Endothelial cell of umbilical vein (primary cell): Measurements from ENCODE around the gene DYRK4. TPM values are rescaled to one million over a fixed set of nuclear protein-coding genes. Genes with fewer than 3 reads are reported as not detected.

ENCODE experiments used
- BruUV-seq: library from RNA; stranded (reverse); fragments of 400-500 nt; replicated peaks from 2 replicates; lab custom pipeline; 2021; lab: Mats Ljungman, UMichigan
- CTCF ChIA-PET: fragments of 300-600, 350-600 bp; sonication (Branson Sonifier 250); formaldehyde crosslinking; loops from one replicate; lab custom pipeline; 2021; ENCODE audit warnings: antibody characterized with exemption, inconsistent platforms; lab: Charles Lee
- POLR2A ChIA-PET: fragments of 300-600, 350-600 bp; sonication (Branson Sonifier 250); formaldehyde crosslinking; loops from one replicate; lab custom pipeline; 2021; ENCODE audit warnings: antibody characterized with exemption, inconsistent platforms; lab: Charles Lee
- DNase-seq: peaks from one replicate; pipeline ENCODE4 v3.0.0-alpha.2; 2011; ENCODE audit warnings: low read depth, low spot score
- FAIRE-seq: peaks from 2 replicates; lab custom pipeline; 2011; peaks lifted over from hg19 to GRCh38; lab: Jason Lieb, UNC
- H2AFZ ChIP-seq: 2 replicates; pipeline ENCODE4 v1.6.0; 2012; ENCODE audit warnings: low read depth, low read length, control low read depth, inconsistent platforms
- H3K27ac ChIP-seq: 2 replicates; pipeline ENCODE4 v1.5.1; 2011; ENCODE audit warnings: low read depth, mild to moderate bottlenecking, control low read depth, low read length, moderate library complexity; ENCODE audit not compliant: insufficient read depth
- H3K27me3 ChIP-seq, 2 experiments: 2 replicates each; pipeline versions ENCODE4 v1.6.0 to v1.6.1; 2011; ENCODE audit warnings: low read length in 2 of 2, mixed read lengths in 1 of 2; ENCODE audit not compliant: control insufficient read depth in 2 of 2, insufficient read depth in 2 of 2
- H3K36me3 ChIP-seq, 2 experiments: 2 replicates in 1 of 2; 3 replicates in 1 of 2; pipeline ENCODE4 v1.5.1; 2011; ENCODE audit warnings: low read length in 2 of 2, mild to moderate bottlenecking in 1 of 2, moderate library complexity in 1 of 2; ENCODE audit not compliant: control insufficient read depth in 2 of 2, insufficient read depth in 2 of 2; ENCODE audit errors: extremely low read depth in 1 of 2
- H3K4me1 ChIP-seq: 3 replicates; pipeline ENCODE4 v1.5.1; 2011; ENCODE audit warnings: mild to moderate bottlenecking, low read length; ENCODE audit not compliant: control insufficient read depth, insufficient read depth; ENCODE audit errors: extremely low read depth
- H3K4me2 ChIP-seq: 2 replicates; pipeline ENCODE4 v1.6.1; 2011; ENCODE audit warnings: low read length, control low read depth, mixed read lengths; ENCODE audit not compliant: insufficient read depth
- H3K4me3 ChIP-seq, 3 experiments: fragments of 200-600 bp in 1 of 3; sonication (generic), shearing (Covaris generic) in 1 of 3; replicated peaks in 1 of 3; 2 replicates each; pipeline ENCODE4 v1.5.1; 2011 to 2016; ENCODE audit warnings: control low read depth in 3 of 3, low read length in 3 of 3, mild to moderate bottlenecking in 2 of 3, inconsistent platforms in 1 of 3, low read depth in 1 of 3, moderate library complexity in 1 of 3; ENCODE audit not compliant: insufficient read depth in 1 of 3
- H3K79me2 ChIP-seq: 2 replicates; pipeline ENCODE4 v1.6.0; 2012; ENCODE audit warnings: low read length, inconsistent platforms; ENCODE audit not compliant: control insufficient read depth, insufficient read depth
- H3K9ac ChIP-seq: replicated peaks from 2 replicates; pipeline ENCODE3; 2011; ENCODE audit warnings: low read length, control low read depth; ENCODE audit not compliant: insufficient read depth; ENCODE audit errors: extremely low read depth
- H3K9me1 ChIP-seq: replicated peaks from 3 replicates; pipeline ENCODE4 v1.6.0; 2011; ENCODE audit warnings: mild to moderate bottlenecking, low read length; ENCODE audit not compliant: control insufficient read depth, insufficient read depth; ENCODE audit errors: extremely low read depth
- H3K9me3 ChIP-seq: replicated peaks from 2 replicates; pipeline ENCODE4 v1.5.1; 2012; ENCODE audit warnings: low read length, inconsistent platforms; ENCODE audit not compliant: control insufficient read depth, insufficient read depth
- H4K20me1 ChIP-seq: replicated peaks from 2 replicates; pipeline ENCODE3; 2011; ENCODE audit warnings: mild to moderate bottlenecking, low read length; ENCODE audit not compliant: control insufficient read depth, insufficient read depth; ENCODE audit errors: extremely low read depth
- CTCF ChIP-seq, 2 donors: IDR thresholded peaks; 1 replicate in 1 of 2; 2 replicates in 1 of 2; pipeline ENCODE4 v1.5.1; 2011; ENCODE audit warnings: low read length in 2 of 2, mild to moderate bottlenecking in 2 of 2, moderate library complexity in 2 of 2, control low read depth in 1 of 2, inconsistent platforms in 1 of 2, low read depth in 1 of 2; ENCODE audit not compliant: insufficient read depth in 1 of 2; ENCODE audit errors: extremely low read depth in 1 of 2
- EZH2 ChIP-seq: IDR thresholded peaks from 2 replicates; pipeline ENCODE4 v1.6.1; 2012; ENCODE audit warnings: borderline replicate concordance, low read depth, mild to moderate bottlenecking, moderate library complexity, low read length, inconsistent platforms; ENCODE audit not compliant: severe bottlenecking
- FOS ChIP-seq: IDR thresholded peaks from 2 replicates; pipeline ENCODE4 v1.6.1; 2011; ENCODE audit warnings: mild to moderate bottlenecking, low read length, moderate library complexity, borderline replicate concordance; ENCODE audit not compliant: insufficient read depth
- GATA2 ChIP-seq: IDR thresholded peaks from 2 replicates; pipeline ENCODE4 v1.7.0; 2011; ENCODE audit warnings: low read depth, mild to moderate bottlenecking, moderate library complexity, mixed read lengths, low read length; ENCODE audit not compliant: insufficient read length, insufficient read depth
- JUN ChIP-seq: IDR thresholded peaks from 2 replicates; pipeline ENCODE4 v1.6.1; 2011; ENCODE audit warnings: borderline replicate concordance, low read depth; ENCODE audit not compliant: insufficient read length, insufficient read depth
- MAX ChIP-seq: IDR thresholded peaks from 2 replicates; pipeline ENCODE4 v1.6.1; 2011; ENCODE audit not compliant: insufficient read depth, insufficient read length
- MYC ChIP-seq: IDR thresholded peaks from one replicate; pipeline ENCODE4 v1.6.1; 2011; ENCODE audit warnings: mild to moderate bottlenecking, low read depth, low read length
- POLR2A ChIP-seq: IDR thresholded peaks from 2 replicates; pipeline ENCODE4 v1.6.1; 2012; ENCODE audit warnings: low read depth, mild to moderate bottlenecking, control low read depth, low read length
- POLR2AphosphoS5 ChIP-seq: IDR thresholded peaks from 2 replicates; pipeline ENCODE4 v1.6.1; 2012; ENCODE audit warnings: low read depth, mild to moderate bottlenecking, control low read depth, low read length, moderate library complexity; ENCODE audit not compliant: insufficient read depth
- dilution Hi-C: fragments of 300-500 bp; cut with MboI; formaldehyde crosslinking; loops from one replicate; pipeline ENCODE4 v1.15.0; 2019; ENCODE audit warnings: low sequenced_read_pairs; ENCODE audit not compliant: extremely low pct_ligation_motif_present
- intact Hi-C: fragments of 100-400 bp; cut with micrococcal nuclease; formaldehyde crosslinking; loops from one replicate; pipeline ENCODE4 v1.10.0; 2022
- polyA plus RNA-seq, 4 experiments: library from polyadenylated mRNA; depleted of rRNA in 3 of 4; stranded (reverse) in 3 of 4; unstranded in 1 of 4; fragments of >200 nt; gene quantifications; 2 replicates each; pipeline versions ENCODE4 v1.2.1 to v1.2.3, GENCODE V29; 2011 to 2012; ENCODE audit warnings: missing spikeins in 1 of 4
- total RNA-seq: library from RNA; stranded (reverse); gene quantifications from 2 replicates; pipeline ENCODE4 v1.2.3, GENCODE V29; 2021

DYRK4 gene
- total and polyA plus RNA-seq, 2 donors (not counting 3 experiments of a cell fraction or from before 2014, with no cell fraction given), result 38.7 to 45.4 TPM

- no peaks in the 10 kb centered on the region for H3K36me3 ChIP-seq
- no peak for TF ChIP-seq MAX
- no peak for TF ChIP-seq POLR2A
- TF ChIP-seq CTCF (IDR thresholded peaks at IDR 0.05; ENCODE audit: extremely low read depth in 1 of 2, insufficient read depth in 1 of 2, low read depth in 1 of 2, low read length in 2 of 2), result no peak
- TF ChIP-seq POLR2AphosphoS5, result no peak
- no peak for TF ChIP-seq GATA2
- no peak for TF ChIP-seq FOS
- TF ChIP-seq EZH2, result no peak
- no peak for TF ChIP-seq JUN
- no peak for TF ChIP-seq MYC
- FAIRE-seq (no peak), DNase-seq (no peak)
- ChIA-PET POLR2A (no interaction called here), CTCF (no interaction called here)
- intact Hi-C loops, result no loop called here
- BruUV-seq, result no TSS peak
- H3K4me1 ChIP-seq, result peaks cover 11% of the 10 kb centered on the region
- no peaks in the 10 kb centered on the region for H3K9me3 ChIP-seq
- no peak overlapping the region for H3K9ac ChIP-seq
- no peak overlapping the region for H2AFZ ChIP-seq
- no peaks in the 10 kb centered on the region for H3K9me1 ChIP-seq
- no peaks in the 10 kb centered on the region for H3K79me2 ChIP-seq
- H3K4me2 ChIP-seq, result no peak overlapping the region
- H3K27me3 ChIP-seq, result peaks cover 3 to 4% of the 10 kb centered on the region in 2 experiments
- H3K27ac ChIP-seq, result no peak overlapping the region
- dilution Hi-C loops, result no loop called here
- no peak overlapping the region for H3K4me3 ChIP-seq
- no peaks in the 10 kb centered on the region for H4K20me1 ChIP-seq
Measured at GRCh38 chr12:4584281-4584680, 22.3 kb downstream of the DYRK4 start.
